Activated T-cell treated with anti-CD3 and anti-CD28 coated beads for 4 hours (primary cell): Measurements from ENCODE around the gene LPIN2.
A peak's percentile ranks its signal among the peaks of the same experiment; 100 is the strongest.
"Not testable (repeated sequence)": the region's sequence is repeated elsewhere in the genome, so short reads cannot be mapped to it uniquely, and the experiment has no call there.

Experiments used
- DNase-seq: peaks from one replicate; pipeline ENCODE4 v3.0.0-alpha.2; 2020

The LPIN2 gene

DNA sequence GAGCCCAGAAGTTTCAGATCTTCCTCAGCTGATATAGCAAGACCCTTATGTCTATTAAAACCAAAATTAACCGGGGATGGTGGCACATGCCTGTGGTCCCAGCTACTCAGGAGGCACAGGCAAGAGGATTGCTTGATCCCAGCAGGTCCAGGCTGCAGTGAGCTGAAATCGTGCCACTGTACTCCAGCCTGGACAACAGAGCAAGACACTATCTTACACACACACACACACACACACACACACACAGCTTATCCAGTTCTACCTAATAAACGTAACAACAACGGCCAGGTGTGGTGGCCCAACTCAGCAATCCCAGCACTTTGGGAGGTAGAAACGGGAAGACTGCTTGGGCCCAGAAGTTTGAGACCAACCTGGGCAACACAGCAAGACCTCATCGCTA lies 7.5 kb downstream of the LPIN2 start:
- DNase-seq, result no peak

DNA sequence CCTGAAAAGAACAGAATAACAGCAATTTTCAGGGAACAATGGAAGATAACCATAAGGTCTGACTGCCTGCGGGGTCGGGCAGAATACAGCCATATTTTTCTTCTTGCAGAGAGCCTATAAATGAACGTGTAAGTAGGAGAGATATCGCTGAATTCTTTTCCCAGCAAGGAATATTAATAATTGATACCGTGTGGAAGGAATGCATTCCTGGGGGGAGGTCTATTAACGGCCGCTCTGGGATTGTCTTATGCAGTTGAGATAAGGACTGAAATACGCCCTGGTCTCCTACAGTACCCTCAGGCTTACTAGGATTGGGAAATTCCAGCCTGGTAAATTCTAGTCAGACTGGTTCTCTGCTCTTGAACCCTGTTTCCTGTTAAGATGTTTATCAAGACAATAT lies 9.2 kb downstream of the LPIN2 start:
- DNase-seq, result not testable (repeated sequence)

DNA sequence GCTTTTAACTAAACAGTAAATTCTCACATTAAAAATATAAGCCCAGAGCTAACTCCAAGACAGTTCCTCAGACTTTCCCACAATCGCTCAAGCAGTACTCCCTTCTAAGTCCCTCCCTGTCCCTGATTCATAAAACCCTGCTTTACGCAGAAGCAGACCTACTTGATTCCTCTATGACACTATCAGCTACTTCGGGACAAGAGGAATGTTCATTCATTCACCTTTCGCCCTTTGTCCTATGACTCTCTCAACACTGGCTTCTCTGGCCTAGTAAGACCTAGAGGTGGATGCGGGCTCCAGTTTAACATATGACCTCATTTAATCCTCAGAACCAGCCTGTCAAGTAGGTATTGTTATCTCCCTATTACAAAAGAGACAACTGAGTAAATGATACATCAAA lies 10.2 kb downstream of the LPIN2 start:
- DNase-seq, result no peak

DNA sequence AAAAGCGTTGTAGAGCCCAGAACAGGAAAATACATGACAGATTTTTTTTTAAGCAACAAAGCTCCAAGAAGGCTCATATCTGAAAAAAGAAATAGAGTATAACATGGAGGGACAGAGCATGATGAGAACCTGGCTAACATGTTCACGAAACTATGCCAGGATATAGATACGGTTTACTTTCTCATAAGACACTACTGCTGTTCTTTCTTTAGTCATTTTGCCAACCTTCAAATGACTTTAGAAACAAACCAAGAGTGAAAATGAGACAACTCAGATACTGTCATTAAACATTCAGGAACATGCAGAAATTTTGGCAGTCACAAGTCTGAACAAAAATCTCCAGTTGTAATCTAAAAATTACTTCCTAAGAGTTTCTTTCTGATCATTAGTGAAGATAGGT lies 14.3 kb downstream of the LPIN2 start:
- DNase-seq, result no peak

DNA sequence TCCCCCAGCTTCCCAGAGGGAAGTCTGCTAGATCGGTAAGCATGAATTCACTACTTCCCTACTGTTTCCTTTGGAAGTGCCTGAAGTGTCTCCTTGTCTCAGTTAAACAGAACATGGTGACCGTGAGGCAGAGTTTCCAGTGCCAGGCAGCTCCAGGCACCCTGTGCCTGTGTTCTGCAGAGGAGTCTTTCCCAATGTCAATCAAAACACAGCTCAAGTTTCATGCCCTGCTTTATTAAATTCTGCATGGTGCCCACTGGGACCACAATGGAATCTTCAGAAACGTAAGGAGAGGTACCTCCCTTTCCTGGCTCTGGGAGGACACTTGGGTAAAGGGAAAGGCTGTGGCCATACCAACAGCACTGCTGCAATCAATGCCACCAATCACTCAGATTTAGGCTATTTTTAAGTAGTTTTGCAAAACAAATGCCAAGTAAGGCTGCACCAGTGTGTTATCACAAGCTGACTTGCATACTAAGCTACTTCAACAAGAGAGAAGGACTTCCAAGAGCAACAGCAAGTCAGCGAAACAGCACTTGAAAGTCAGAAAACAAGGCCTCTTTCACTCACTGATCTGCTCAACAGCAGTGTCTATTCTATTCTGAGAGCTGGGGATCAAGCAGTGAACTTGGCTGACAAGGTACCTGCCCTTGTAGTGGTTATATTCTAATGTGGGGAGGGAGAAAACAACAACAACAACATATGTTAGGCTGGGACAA lies 14.9 kb downstream of the LPIN2 start:
- DNase-seq, result no peak

DNA sequence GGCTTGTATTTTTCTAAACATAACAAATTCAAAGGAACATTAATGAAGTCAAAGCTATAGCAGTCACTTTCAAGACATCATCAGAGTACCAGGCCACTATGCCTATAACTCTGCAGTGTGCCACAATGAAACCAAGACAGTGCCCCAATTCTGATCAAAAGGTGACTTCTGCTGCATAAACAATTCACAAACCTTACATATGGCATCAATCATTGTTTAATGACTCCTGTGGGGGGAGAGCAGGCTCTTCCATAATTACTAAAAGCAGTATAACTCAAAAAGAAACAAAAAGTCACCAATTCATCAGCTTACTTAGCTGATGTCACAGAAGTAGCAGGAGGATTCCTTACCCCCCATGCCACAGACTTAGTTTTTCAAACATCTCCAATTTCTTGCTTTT lies 15.5 kb downstream of the LPIN2 start:
- DNase-seq, result no peak

DNA sequence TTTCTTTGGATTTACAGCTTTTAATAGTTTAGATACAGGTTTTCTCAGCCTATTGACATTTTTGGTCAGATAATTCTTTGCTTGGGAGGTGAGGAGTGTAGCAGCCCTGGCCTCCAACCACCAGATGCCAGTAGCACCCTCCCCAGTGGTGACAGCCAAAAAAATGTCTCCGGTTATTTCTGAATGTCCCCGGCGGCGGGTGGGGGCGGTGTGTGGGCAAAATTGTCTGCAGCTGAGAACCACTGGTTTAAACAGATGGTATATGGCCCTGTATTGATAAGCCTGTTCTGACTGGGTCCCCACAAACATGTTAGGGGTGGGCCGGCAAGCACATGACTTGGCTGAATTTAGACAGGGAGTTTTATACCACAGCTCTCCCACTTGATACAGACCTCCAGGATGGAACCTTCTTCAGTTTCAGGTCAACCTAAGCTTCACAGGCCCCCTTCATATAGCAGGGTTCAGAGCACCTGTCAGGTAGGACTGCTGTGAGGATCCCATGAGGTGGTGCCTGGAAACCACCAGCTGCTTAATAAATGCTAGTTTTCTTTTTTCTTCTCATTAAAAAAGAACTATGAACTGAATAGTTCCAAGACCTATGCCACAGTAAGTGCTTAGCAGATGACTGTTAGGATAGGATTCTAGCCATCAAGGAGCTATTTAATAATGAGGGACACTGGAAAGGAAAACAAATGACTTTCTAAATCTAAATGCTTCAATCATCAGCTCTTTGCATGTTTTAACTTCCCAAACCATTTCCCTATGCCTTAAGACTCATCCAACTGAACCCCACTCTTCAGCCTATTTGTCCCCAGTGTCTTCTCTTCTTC lies 18.1 kb downstream of the LPIN2 start:
- DNase-seq, result peak; percentile 68

DNA sequence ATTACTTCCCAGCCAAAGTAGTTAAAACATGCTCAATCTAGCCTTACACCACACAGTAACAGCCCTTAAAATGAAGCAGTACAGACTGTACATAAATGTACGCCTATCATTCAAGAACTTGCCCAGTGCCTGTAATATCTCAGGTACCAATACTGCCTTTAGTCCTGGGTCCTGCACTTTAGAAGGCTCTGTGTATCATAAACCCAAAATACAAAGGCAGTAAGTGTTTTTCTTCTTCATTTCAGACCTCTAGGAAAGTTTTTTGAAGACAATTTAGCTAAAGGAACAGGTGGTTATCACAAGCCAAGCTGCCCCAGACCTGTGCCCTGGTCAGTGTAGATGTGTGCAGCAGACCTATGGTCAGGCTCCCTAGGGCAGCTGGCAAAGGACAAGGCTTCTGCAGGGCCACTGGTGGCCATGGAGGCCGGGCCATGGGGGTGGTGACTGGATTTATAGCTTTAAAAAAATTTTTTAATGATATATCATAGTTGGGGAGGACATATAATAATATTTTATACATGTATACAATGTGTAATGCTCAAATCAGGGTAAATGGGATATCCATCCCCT lies 18.8 kb downstream of the LPIN2 start:
- no peak for DNase-seq

DNA sequence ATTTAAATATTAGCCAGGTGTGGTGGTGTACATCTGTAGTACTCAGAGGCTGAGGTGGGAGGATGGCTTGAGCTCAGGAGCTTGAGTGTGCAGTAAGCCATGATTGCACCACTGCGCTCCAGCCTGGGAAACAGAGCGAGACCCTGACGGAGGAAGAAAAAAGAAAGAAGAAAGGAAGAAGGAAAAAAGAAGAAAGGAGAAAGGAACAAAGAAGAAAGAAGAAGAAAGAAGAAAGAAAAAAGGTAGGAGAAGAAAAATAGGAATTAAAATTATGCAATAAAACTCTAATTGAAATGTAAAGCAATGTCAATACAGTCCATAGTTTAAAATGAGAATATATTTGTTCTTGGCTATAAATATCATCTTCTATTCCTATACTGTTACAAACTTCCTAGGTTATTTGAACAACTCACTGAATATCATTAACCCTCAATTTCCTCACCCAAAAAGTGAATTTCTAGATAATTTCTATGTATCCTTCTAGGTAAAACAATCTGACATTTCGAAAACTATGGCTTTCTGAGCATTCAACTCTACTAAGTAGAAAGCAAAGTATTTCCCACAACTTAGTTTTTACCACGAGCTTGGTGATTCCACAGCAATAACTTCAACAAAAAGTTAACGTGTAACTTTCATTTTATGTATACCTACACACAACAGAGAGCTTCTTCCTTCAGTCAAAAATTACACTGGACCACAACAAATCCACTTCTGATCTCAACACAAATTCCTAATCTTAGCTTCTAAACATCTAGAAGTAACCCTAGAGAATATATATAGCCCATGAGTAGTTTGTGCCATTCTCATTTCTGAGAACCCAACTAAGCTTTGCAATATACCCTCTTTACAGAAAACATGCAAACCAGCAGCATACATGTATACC lies 19.7 kb downstream of the LPIN2 start:
- no peak for DNase-seq

DNA sequence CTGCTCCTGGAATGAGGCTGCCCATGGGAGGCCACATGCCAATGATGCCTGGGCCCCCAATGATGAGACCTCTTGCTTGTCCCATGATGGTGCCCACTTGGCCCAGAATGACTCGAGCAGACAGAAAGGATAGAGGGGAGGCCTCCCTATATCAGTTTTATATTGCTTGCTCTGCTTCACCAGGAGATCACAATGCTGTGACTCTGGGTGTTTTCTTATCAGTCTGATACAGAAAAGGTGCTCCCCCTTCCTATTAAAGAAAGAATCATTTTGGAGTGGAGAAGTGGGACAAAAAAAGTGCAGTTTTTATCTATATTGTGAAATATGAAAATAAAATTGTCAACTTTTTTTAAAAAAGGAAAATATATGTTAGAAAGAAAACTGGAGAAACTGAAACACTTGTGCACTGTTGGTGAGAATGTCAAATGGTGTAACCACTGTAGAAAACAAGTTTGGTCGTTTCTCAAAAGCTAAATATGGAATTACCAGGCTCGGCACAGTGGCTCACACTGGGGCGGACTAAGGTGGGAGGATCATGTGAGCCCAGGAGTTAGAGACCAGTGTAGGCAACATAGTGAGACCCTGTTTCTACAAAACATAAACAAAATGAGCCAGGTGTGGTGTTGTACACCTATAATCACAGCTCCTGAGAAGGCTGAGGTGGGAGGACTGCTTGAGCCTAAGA lies 21.8 kb downstream of the LPIN2 start:
- no peak for DNase-seq

DNA sequence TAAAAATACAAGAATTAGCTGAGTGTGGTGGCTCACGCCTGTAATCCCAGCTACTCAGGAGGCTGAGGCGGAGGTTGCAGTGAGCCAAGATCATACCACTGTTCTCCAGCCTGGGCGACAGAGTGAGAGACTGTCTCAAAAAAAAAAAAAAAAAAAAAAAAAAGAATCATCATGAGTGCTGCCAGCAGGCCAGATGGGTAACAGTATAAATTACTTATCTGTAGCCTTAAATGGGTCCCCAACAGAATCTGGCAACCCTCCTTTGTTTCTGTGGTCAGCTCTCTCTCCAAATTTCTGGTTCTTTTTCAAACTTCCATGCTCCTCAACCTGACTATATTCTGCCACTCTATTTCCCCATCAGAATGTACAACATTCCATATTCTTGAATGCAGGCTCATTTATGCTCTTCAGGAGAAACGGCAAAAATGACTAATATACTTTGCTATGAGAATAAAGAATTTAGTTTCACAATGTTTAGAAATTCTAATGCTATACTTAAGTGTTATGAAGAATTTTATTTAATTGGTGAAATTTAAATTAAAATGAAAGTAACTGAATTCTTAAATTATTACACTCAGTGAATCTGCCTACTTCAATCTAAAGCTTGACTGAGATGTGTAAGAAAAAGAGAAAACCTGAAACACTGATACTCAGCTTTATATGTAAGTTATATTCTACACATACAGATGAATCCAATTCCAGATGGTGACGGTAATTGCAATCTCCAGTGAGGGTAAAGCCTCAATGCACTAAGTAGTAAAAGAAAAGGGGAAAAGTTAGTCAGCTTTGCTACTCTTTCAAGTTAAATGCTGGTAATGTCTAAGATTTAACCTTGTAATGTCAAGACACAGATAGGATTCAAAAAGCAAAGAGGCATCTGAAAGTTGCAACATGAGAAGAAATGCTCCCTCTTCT lies 24.8 kb downstream of the LPIN2 start:
- DNase-seq, result no peak

DNA sequence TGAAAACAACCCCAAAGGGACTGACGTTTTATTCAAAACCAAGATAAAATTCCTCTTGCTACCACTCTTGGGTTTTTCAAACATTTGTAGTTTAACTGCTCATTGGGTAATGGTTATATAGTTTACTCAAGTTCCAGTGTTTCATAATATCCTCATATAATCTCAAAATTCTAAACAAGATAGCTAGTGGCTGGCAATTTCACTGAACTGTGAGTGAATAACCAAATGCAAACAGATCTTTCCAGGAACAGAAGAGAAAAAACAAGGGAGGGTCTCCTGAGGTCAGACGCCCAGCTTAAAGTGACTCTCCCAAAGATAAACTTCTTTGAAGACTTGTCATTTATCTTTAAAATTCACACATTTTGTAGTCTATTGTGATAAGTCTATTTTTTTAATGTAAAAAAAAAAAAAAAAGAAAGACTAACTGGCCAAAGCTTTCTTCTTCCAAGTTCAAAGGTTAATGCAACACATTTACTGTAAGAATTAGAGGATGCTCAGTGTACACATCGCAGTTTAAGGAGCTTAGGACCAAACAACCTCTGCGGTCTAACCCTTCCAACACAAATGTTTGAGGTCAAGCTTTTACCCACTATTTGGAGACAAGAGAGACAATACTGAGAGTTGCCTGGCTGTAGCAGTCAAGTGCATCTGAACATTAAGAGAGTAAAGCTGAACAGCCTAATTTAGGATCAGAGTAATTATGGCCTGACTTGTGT lies 26.6 kb downstream of the LPIN2 start:
- no peak for DNase-seq

DNA sequence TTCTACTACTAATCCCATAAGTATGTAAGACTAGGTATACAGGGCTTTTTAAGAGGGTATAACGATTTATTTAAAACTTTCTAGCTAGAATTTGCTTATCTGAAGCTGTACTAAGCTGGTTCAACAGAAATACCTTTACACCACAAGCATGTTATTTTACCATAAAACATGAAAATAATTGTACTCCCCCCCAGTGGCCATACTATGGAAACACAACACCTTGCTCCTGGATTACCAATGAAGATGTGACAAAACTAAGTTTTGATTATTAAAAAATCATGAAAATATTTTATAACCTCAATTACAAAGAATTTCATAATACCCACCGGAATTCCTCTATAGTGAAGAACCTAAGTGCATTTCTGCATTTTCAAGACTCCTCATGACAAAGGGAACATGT lies 27.3 kb downstream of the LPIN2 start:
- DNase-seq, result no peak

DNA sequence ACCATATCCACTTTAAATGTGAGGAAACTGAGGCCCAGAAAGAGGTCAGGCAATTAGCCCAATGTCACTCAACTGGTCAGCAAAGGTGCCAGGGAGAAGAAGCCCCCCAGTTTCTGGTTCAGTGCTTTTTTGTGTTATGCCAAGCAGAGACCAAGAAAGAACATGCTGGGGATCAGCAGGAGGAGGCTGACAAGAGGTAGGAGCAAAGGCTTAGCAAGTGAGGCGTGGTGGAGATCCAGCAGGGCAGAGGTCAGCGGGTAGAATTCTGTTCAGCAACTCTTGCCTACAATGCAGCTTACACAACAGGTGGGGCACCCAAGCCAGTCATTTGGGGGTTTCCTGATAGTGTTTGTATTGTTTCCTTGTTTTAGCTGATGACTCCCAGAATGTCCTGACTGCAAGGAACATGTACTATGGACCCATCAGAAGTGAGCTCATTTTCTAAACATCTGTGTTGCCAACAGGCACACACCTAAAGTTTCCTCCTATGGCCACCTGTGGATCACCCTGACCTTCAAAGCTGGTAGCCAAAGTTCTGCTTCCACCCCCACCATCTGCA lies 28.2 kb downstream of the LPIN2 start:
- no peak for DNase-seq

DNA sequence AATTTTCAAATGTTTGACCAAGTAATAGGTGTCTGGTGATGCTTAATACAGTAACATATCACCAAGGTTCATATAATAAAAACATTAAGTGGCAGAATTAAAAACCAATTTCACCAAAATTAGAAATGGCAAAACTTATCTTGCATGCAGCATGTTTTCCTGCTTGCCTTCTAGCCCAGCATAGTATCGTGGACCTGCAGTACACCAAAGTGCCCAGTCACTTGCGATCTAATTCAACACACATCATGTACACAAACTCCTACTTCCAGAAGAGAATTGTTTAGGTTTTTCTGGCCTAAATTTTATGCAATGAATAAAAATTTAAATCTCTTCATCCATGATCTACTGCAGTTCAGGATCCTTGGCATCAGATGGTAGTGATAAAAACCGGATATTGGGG lies 28.9 kb downstream of the LPIN2 start:
- DNase-seq, result no peak

DNA sequence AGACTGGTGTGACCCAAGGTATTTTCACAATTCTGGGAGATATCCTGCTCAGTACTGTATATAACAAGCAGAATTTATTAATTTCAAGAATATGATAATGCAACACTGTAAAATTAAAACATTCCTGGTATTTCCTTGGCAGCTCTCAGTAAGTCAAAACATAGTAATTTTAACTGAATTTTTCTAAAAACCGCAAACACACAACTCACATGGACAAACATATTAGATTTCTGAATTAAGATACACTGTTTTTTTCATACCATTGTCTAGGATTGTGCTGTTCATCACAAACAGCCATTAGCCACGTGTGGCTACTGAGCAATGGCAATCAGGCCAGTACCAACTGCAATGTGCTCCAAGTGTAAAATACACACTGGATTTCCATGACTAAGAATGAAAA lies 29.6 kb downstream of the LPIN2 start:
- DNase-seq, result no peak

DNA sequence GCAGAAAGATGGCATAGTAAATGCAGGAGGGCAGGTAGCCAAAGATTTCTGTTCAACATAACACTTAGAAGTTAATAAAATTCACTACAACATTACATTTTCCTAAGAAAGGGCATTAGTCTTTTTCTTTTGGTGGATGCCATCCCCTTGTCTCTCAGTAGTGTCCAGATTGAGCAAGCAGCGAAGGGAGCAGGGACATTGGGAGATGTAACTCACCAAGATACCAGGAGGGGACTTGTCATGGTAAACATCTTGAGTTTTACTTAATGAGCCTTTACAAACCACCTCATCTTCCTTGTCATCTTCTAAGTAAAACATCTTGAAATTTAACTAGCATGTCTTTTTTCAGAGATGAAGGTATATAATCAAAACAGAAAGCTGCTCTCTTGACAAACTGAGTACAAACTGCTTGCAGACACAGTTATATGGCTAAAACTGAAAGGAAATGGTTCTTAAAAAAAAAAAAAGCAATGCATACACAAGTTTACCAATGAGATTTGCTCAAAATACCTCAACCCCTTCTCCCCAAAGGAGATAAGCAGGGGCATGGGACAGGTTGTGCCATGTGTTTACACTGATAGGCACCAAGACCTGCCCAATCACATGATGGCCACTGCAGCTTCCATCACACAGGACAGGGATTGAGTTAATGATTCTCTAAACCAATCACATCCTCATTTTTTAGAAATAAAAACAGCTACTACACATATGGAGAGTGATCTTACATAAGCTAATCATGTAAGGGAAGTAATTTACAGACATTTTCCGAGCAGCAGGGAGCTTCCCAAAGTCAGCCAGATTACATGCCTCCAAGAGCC lies 30.3 kb downstream of the LPIN2 start:
- no peak for DNase-seq

DNA sequence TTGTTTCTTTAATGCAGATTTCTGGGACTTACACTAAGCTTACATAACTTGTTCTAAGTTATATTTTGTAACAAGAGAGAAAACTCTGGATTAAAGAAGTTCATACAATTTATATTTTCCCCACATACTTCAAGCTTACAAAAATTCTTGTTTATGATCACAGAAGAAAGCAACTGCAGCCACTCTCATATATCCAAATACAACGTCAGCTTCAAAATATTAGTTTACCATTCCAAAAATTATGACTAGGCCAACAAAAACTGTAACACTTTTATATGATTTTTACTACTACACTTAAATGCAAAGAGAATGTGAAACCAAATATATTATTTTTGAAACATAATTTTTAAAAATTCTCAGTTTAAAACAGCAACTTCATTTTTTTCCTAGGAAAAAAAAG lies 30.9 kb downstream of the LPIN2 start:
- DNase-seq, result no peak

DNA sequence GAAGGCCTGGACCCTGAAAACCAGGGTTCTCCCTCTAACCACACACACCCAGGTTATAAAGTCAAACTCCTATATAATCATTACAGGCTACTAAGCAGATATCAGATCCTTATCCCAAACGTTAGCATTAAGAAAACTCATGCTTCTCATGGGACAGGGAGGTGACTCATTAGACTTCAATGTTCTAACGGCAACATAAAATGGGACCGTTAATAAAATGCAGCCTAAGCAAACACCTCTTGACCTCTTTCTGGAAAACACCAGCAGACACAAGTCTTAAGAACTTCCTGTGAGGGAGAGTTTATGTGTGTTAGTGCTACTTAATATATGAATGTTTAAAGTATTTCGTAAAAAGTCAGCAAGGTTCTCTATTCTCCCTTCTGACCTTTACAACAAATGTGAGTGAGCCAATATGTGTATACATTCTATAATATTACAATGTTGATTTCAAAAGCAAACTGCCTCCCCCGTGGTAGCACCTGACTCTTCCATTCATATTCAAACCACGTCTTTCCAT lies 31.7 kb downstream of the LPIN2 start:
- DNase-seq, result no peak
